Testis (tissue), 3 donors: ENCODE results near the gene TECR. TPM values are rescaled to one million over a fixed set of nuclear protein-coding genes. Genes with fewer than 3 reads are reported as not detected.

ENCODE experiments used
- DNase-seq: peaks from one replicate; pipeline ENCODE4 v3.0.0-alpha.2; 2019
- H3K27ac ChIP-seq, 2 donors: fragments of 200-600 bp; sonication (generic); one replicate each; pipeline ENCODE4 v1.5.1; 2019
- H3K27me3 ChIP-seq: fragments of 200-600 bp; sonication (generic); one replicate; pipeline ENCODE4 v1.5.1; 2019
- H3K36me3 ChIP-seq: fragments of 200-600 bp; sonication (generic); one replicate; pipeline ENCODE4 v1.5.1; 2017; ENCODE audit warnings: low read depth; ENCODE audit errors: missing control alignments
- H3K4me1 ChIP-seq: fragments of 200-600 bp; sonication (generic); one replicate; pipeline ENCODE4 v1.5.1; 2019
- H3K4me3 ChIP-seq, 2 donors: fragments of 200-600 bp; sonication (generic); one replicate each; pipeline ENCODE4 v1.5.1; 2017 to 2019
- H3K9me3 ChIP-seq: fragments of 200-600 bp; sonication (generic); one replicate; pipeline ENCODE4 v1.5.1; 2017
- POLR2A ChIP-seq: fragments of 450-650 bp; IDR thresholded peaks from one replicate; pipeline ENCODE4 v1.6.1; 2017; ENCODE audit warnings: antibody characterized with exemption, mild to moderate bottlenecking, moderate library complexity
- WGBS, 2 donors: methylation state at CpG; one replicate each; pipeline ENCODE4 v1.1.5; 2018; 5-methylcytosine and 5-hydroxymethylcytosine counted together
- intact Hi-C: fragments of 100-400 bp; cut with DNase I; formaldehyde crosslinking; loops from one replicate; pipeline ENCODE4 v1.15.1; 2023; ENCODE audit warnings: low total_unique reads
- polyA plus RNA-seq: library from polyadenylated mRNA; stranded (reverse); fragments of 350-450 nt; fragmentation: Illumina TruSeq; extraction: RNeasy Lipid Tissue Mini Kit (QIAGEN cat#74804); gene quantifications from one replicate; pipeline ENCODE4 v1.2.3, GENCODE V29; 2014; ENCODE audit warnings: low read depth, low replicate concordance; ENCODE audit not compliant: insufficient read depth
- total RNA-seq, 2 donors: library from RNA; depleted of rRNA; stranded (reverse); fragments of >200 nt; gene quantifications; one replicate each; pipeline ENCODE4 v1.2.3, GENCODE V29; 2016
- TF ChIP-seq, protein P1 (sequence below), 3 experiments: fragments of 450-650 bp in 2 of 3; fragments of 200-600 bp in 1 of 3; sonication (generic) in 1 of 3; IDR thresholded peaks; one replicate each; pipeline ENCODE4 v1.5.1; 2016 to 2019; ENCODE audit warnings: antibody characterized with exemption in 3 of 3, mild to moderate bottlenecking in 2 of 3, moderate library complexity in 1 of 3

The TECR gene
- total and polyA plus RNA-seq, 3 donors from 2014 or later: 164 to 418 (median 192) TPM

DNA sequence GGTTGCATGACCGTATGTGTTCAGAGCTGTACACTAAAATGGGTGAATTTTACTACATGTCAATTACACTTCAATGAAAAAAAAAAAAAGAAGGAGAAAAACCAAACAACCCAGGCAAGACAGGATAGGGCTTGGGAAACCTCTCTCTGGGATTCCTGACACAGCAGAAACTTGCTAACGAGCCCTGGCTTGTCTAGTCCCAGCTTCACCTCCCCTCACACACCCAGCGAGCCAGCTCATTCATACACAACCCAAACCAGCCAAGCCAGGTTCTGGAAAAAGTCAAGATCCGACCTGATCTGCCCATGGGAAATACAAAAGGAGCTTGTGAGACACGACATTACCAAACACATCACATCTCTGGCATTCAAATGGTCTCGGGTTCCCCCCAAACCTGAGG, 3.7 kb upstream of the TECR start:
- H3K27ac ChIP-seq: no peak overlapping the region
- H3K4me1 ChIP-seq: peaks cover 3% of the 10 kb centered on the region
- H3K36me3 ChIP-seq: no peaks in the 10 kb centered on the region
- no peak for DNase-seq
- no peaks in the 10 kb centered on the region for H3K9me3 ChIP-seq
- intact Hi-C loops: no loop called here
- no peaks in the 10 kb centered on the region for H3K27me3 ChIP-seq
- no peak overlapping the region for H3K4me3 ChIP-seq
- 74 to 79% methylated on average over 6 of the region's 6 CpGs for WGBS, 2 donors
- TF ChIP-seq POLR2A: no peak
- TF ChIP-seq, protein P1, sequence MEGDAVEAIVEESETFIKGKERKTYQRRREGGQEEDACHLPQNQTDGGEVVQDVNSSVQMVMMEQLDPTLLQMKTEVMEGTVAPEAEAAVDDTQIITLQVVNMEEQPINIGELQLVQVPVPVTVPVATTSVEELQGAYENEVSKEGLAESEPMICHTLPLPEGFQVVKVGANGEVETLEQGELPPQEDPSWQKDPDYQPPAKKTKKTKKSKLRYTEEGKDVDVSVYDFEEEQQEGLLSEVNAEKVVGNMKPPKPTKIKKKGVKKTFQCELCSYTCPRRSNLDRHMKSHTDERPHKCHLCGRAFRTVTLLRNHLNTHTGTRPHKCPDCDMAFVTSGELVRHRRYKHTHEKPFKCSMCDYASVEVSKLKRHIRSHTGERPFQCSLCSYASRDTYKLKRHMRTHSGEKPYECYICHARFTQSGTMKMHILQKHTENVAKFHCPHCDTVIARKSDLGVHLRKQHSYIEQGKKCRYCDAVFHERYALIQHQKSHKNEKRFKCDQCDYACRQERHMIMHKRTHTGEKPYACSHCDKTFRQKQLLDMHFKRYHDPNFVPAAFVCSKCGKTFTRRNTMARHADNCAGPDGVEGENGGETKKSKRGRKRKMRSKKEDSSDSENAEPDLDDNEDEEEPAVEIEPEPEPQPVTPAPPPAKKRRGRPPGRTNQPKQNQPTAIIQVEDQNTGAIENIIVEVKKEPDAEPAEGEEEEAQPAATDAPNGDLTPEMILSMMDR (IDR thresholded peaks at IDR 0.05): no peak

DNA sequence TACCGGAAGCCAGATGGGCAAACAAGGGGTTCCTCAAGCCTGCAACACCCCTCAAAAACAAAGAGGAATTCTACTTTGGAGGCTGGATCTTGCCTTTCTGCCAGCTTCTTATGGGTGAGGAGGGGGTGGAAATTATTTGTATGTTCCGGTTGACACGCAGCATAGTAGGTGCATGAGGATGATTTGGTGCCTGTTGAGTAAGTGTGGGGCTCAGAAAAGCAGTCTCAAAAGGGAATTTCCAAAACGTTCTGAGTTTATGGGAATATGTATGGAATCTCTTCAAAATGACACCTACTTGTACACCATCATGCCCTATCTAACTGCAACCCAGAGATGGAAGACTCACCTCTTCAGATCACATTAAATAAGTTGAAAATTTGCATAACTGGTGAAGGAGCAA, 3.0 kb upstream of the TECR start:
- no peaks in the 10 kb centered on the region for H3K9me3 ChIP-seq
- no peak overlapping the region for H3K4me3 ChIP-seq
- WGBS, 2 donors: 64 to 84% methylated on average over 4 of the region's 4 CpGs
- H3K36me3 ChIP-seq: no peaks in the 10 kb centered on the region
- no peak for DNase-seq
- TF ChIP-seq POLR2A: no peak
- TF ChIP-seq, protein P1 (IDR thresholded peaks at IDR 0.05): no peak
- H3K27ac ChIP-seq: no peak overlapping the region
- intact Hi-C loops: no loop called here
- H3K4me1 ChIP-seq: peaks cover 7% of the 10 kb centered on the region
- no peaks in the 10 kb centered on the region for H3K27me3 ChIP-seq

DNA sequence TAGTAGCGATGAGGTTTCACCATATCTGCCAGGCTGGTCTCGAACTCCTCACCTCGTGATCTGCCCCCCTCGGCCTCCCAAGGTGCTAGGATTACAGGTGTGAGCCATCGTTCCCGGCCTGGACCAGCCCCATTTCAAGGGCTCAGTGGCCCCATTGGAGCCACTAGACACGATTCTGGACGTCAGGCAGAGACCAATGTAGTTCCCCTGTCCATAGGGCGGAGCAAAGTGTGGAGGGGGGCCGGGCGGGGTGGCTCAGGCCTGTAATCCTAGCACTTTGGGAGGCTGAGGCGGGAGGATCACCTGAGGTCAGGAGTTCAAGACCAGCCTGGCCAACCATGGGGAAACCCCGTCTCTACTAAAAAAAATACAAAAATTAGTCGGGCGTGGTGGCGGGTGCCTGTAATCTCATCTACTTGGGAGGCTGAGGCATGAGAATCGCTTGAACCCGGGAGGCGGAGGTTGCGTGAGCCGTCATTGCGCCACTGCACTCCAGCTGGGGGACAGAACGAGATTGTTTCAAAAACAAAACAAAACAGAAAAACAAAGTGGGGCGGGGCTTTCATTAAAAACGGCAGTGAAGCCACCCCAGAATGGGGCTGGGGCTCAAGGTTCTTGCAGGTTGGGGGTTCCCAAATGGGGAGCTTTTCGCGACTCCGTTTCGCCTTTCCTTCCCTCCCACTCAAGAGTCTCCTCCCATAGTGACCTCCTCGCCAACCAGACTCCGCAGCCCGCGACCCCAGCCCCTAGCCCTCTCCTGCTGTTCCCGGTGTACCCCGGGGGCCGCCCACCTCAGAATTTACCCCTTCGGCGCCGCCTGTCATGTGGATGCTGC, 758 bp upstream of the TECR start:
- H3K4me1 ChIP-seq: peaks cover 24% of the 10 kb centered on the region
- no peaks in the 10 kb centered on the region for H3K36me3 ChIP-seq
- intact Hi-C loops: no loop called here
- 21 to 28% methylated on average over 36 to 39 of the region's 39 CpGs for WGBS, 2 donors
- no peaks in the 10 kb centered on the region for H3K27me3 ChIP-seq
- H3K9me3 ChIP-seq: no peaks in the 10 kb centered on the region
- H3K4me3 ChIP-seq: peak overlapping the region; percentile 66 to 74
- DNase-seq: no peak
- TF ChIP-seq, protein P1 (IDR thresholded peaks at IDR 0.05): no peak
- no peak for TF ChIP-seq POLR2A
- peak overlapping the region; percentile 3 to 85 for H3K27ac ChIP-seq

DNA sequence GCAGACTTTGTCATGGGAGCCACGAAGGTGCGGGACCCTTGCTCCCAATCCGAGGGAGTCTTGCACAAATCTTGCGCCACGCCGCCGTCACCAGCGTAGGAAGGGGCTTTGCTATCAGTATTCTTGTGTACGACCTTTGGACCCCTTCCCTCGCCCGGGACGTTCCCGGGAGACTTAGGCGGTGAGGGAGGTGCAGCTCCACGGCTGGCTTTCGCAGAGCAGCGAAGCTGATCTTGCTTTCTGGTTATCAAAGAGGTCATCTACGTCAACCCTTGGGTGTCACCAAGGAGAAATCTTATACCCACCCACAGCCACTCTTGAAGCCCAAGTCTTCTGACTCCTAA, 583 bp downstream of the TECR start:
- Histone ChIP-seq H3K9me3 (no peaks in the 10 kb centered on the region), H3K27me3 (no peaks in the 10 kb centered on the region), H3K4me3 (peak overlapping the region; percentile 66 to 74), H3K36me3 (no peaks in the 10 kb centered on the region), H3K4me1 (peaks cover 24% of the 10 kb centered on the region), H3K27ac (peak overlapping the region; percentile 85 to 94)
- no peak for TF ChIP-seq POLR2A
- TF ChIP-seq, protein P1 (IDR thresholded peaks at IDR 0.05): no peak
- intact Hi-C loops: no loop called here
- DNase-seq: peak; percentile 43
- 0 to 1% methylated on average over 10 to 18 of the region's 18 CpGs for WGBS, 2 donors

DNA sequence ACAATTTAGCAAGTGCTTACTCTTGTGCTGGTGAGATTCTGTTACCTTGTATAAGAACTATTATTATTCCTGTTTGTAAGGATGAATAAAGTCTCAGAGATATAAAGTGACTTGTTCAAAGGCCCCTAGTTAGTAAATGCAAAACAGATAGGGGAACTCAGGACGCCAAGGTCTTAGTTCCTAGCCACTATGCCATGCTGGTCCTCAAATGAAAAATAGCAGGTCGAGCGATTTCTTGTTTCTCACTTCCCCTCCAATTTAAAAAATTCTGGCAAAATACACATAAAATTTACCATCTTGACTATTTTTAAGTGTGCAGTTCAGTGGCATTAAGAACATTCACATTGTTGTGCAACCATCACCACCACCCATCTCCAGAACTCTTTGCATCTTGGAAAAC, 1.1 kb downstream of the TECR start:
- Histone ChIP-seq H3K36me3 (no peaks in the 10 kb centered on the region), H3K9me3 (no peaks in the 10 kb centered on the region), H3K27ac (peak overlapping the region in 1 of 2 donors; percentile 94), H3K27me3 (no peaks in the 10 kb centered on the region), H3K4me3 (peak overlapping the region; percentile 66 to 74), H3K4me1 (peaks cover 24% of the 10 kb centered on the region)
- intact Hi-C loops: no loop called here
- DNase-seq: no peak
- TF ChIP-seq, protein P1 (IDR thresholded peaks at IDR 0.05): no peak
- no peak for TF ChIP-seq POLR2A
- WGBS, 2 donors: 44 to 52% methylated on average over 3 of the region's 3 CpGs
